ENCODE results near the gene ARHGAP42. TPM values are rescaled to one million over a fixed set of nuclear protein-coding genes. Genes with fewer than 3 reads are reported as not detected.

ARHGAP42 gene
- total RNA-seq, 1 experiment from 2014 or later = 39.1 TPM

DNA sequence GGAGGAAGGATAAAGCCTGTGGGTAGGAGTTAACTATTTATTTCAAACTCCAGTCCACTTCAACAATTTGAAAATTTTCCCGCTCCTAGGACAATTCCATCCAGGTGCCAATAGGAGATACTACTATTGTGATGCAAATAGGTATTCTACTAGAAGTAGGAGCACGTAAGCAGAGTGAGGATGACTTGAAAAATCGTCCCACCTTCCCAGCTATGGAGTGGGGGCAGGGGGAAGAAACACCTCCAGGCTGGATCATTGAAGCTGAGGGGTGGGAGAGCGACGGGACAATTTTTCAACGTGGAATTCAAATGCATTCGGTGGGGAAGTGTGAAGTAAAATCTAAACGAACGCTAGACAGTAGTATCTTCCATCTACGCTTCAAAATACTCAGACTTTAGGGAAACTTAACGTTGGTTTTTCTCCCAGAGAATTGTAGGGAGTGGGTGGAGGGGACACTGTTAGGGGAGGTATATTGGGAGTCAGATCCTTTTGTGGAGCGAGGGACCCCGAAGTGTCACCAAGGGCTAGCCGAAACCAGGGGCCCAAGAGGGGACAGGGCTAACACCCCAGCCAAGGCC is 523 bp upstream of the ARHGAP42 start:
- WGBS (ENCODE audit: extremely low coverage, insufficient read length, low lambda C conversion rate) = no CpG with 5 or more reads among the region's 14 CpGs
- Histone ChIP-seq H3K27me3 (ENCODE audit: insufficient read depth, low read length) (no peaks in the 10 kb centered on the region), H3K23ac (ENCODE audit: insufficient read length, low read depth, low read length) (no peak overlapping the region), H3K4ac (ENCODE audit: low read depth, low read length) (peak overlapping the region; percentile 71; the same call in 1 of the 2 replicates), H3K14ac (ENCODE audit: insufficient read depth, low read length) (peak overlapping the region; percentile 87; the same call in 1 of the 2 replicates), H4K8ac (replicated peaks; ENCODE audit: insufficient read length, low read depth, low read length) (peak overlapping the region; percentile 86), H2AK5ac (ENCODE audit: insufficient read length, low read length) (no peak overlapping the region), H3K56ac (ENCODE audit: insufficient read length, low read depth, low read length) (peak overlapping the region; percentile 88), H4K5ac (ENCODE audit: insufficient read length, low read depth, low read length) (peak overlapping the region; percentile 96), H2BK12ac (ENCODE audit: insufficient read length, low read depth, low read length) (peak overlapping the region; percentile 84), H2BK5ac (ENCODE audit: insufficient read length, low read length) (peak overlapping the region; percentile 69), H4K20me1 (ENCODE audit: control insufficient read depth, insufficient read depth, insufficient read length) (no peaks in the 10 kb centered on the region), H2BK120ac (ENCODE audit: low read depth, low read length, poor library complexity, severe bottlenecking) (no peak overlapping the region), H3K23me2 (ENCODE audit: insufficient read length, low read depth, low read length, poor library complexity, severe bottlenecking) (peaks cover 7% of the 10 kb centered on the region), H3K9ac (ENCODE audit: extremely low read depth, insufficient read length, low read length) (peak overlapping the region; percentile 85), H3K27ac (ENCODE audit: insufficient read length, low read depth, low read length) (peak overlapping the region; percentile 90), H2BK20ac (ENCODE audit: low read depth, low read length, poor library complexity, severe bottlenecking) (no peak overlapping the region), H3K4me1 (ENCODE audit: insufficient read depth, low read length) (no peaks in the 10 kb centered on the region; the same call in 1 of the 2 replicates), H3K4me2 (ENCODE audit: insufficient read depth, insufficient read length, low read length) (peak overlapping the region; percentile 98), H3K79me2 (ENCODE audit: insufficient read depth, low read length) (peaks cover 6% of the 10 kb centered on the region; the same call in 1 of the 2 replicates), H3T11ph (ENCODE audit: low read length) (peak overlapping the region; percentile 83), H2BK15ac (ENCODE audit: low read depth, low read length) (no peak overlapping the region), H3K79me1 (ENCODE audit: insufficient read depth, low read depth, low read length, poor library complexity, severe bottlenecking) (peaks cover 4% of the 10 kb centered on the region), H3K18ac (ENCODE audit: insufficient read length, low read depth, low read length) (peak overlapping the region; percentile 88), H4K91ac (ENCODE audit: insufficient read length, low read depth, low read length) (peak overlapping the region; percentile 93), H3K9me3 (ENCODE audit: control insufficient read depth, low read depth, low read length) (no peaks in the 10 kb centered on the region), H2AFZ (ENCODE audit: low read length) (peak overlapping the region; percentile 61)
- Mint-ChIP-seq H3K27ac (peak overlapping the region; percentile 96 to 99 (median 99)), H3K36me3 (ENCODE audit: insufficient read depth in 1 of 3, low read depth in 3 of 3) (peaks cover 5 to 11% (median 10%) of the 10 kb centered on the region in 3 experiments), H3K9me3 (no peaks in the 10 kb centered on the region; a peak in 2 of 5 replicates), H3K4me3 (peak overlapping the region; percentile 91 to 94), H3K4me1 (peaks cover 40 to 46% of the 10 kb centered on the region in 2 experiments), H3K27me3 (ENCODE audit: low read depth) (no peaks in the 10 kb centered on the region)
- DNase-seq = peak; percentile 55
- TF ChIP-seq, protein P1, sequence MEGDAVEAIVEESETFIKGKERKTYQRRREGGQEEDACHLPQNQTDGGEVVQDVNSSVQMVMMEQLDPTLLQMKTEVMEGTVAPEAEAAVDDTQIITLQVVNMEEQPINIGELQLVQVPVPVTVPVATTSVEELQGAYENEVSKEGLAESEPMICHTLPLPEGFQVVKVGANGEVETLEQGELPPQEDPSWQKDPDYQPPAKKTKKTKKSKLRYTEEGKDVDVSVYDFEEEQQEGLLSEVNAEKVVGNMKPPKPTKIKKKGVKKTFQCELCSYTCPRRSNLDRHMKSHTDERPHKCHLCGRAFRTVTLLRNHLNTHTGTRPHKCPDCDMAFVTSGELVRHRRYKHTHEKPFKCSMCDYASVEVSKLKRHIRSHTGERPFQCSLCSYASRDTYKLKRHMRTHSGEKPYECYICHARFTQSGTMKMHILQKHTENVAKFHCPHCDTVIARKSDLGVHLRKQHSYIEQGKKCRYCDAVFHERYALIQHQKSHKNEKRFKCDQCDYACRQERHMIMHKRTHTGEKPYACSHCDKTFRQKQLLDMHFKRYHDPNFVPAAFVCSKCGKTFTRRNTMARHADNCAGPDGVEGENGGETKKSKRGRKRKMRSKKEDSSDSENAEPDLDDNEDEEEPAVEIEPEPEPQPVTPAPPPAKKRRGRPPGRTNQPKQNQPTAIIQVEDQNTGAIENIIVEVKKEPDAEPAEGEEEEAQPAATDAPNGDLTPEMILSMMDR (conservative IDR thresholded peaks at IDR 0.05) = no peak

Data from H9 (cell line).